Liver (tissue), 3 donors: ENCODE results near the gene FAM107A.

ENCODE experiments used
- EGR1 ChIP-seq, 2 donors: IDR thresholded peaks; 2 replicates each; pipeline ENCODE4 v1.6.1; 2016 to 2018; ENCODE audit warnings: antibody characterized with exemption in 2 of 2, low read depth in 2 of 2
- FOXA1 ChIP-seq: IDR thresholded peaks from 2 replicates; pipeline ENCODE4 v1.6.1; 2016; ENCODE audit warnings: antibody characterized with exemption
- JUND ChIP-seq, 2 donors: IDR thresholded peaks; 2 replicates each; pipeline ENCODE4 v1.6.1; 2016; ENCODE audit warnings: antibody characterized with exemption in 2 of 2
- NR2F2 ChIP-seq: IDR thresholded peaks from 2 replicates; pipeline ENCODE4 v1.6.1; 2016; ENCODE audit warnings: antibody characterized with exemption
- TAF1 ChIP-seq: conservative IDR thresholded peaks from 2 replicates; pipeline ENCODE4 v1.6.1; 2016; ENCODE audit warnings: antibody characterized with exemption, mild to moderate bottlenecking
- TF ChIP-seq, protein P1 (sequence below): fragments of 150-350 bp; IDR thresholded peaks from 2 replicates; pipeline ENCODE4 v1.5.1; 2017; ENCODE audit warnings: improper control_type of control experiment, low read depth, low read length; ENCODE audit not compliant: missing input control
- TF ChIP-seq, protein P2 (sequence below): IDR thresholded peaks from 2 replicates; pipeline ENCODE4 v1.6.1; 2016; ENCODE audit warnings: antibody characterized with exemption
- TF ChIP-seq, protein P3 (sequence below): IDR thresholded peaks from 2 replicates; pipeline ENCODE4 v1.6.1; 2016; ENCODE audit warnings: antibody characterized with exemption
- donor health status: healthy.
- donor health status: healthy.

DNA sequence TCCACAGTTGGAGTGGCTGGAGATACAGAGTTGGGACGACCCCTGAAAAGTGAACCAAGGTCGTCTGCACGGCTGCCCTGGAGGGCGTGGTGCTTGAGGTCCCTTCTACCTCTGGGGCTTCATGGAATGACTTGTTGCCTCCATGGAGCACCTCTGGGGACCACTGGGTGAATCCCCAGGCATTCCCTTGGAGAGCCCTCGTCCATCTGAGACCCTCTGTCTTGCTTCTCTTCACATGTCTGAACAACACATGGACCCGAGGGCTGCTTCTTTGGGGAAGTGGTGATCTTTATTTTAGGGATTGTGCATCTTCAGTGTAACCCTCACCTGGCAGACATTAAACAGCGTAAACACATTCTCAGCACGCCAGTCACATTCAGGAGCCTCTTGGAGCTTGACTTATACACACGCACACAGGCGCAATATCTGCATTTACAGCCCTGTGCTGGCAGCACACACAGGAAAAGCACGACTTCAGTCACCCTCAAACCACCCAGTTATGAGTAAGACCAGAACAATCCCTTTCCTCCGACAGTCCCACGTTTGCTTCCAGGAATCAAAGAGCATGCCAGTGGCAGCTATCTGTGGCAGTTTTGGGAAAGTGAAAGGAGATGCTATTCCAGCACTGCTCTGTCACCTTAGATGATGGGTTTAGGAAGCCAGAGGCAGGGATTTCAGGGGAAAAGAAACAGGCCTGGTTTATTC, 12.6 kb downstream of the FAM107A start:
- TF ChIP-seq JUND (IDR thresholded peaks at IDR 0.05) (no peak), EGR1 (IDR thresholded peaks at IDR 0.05; ENCODE audit: low read depth in 2 of 2) (no peak), FOXA1 (no peak), NR2F2 (no peak), TAF1 (no peak)
- TF ChIP-seq, protein P1, sequence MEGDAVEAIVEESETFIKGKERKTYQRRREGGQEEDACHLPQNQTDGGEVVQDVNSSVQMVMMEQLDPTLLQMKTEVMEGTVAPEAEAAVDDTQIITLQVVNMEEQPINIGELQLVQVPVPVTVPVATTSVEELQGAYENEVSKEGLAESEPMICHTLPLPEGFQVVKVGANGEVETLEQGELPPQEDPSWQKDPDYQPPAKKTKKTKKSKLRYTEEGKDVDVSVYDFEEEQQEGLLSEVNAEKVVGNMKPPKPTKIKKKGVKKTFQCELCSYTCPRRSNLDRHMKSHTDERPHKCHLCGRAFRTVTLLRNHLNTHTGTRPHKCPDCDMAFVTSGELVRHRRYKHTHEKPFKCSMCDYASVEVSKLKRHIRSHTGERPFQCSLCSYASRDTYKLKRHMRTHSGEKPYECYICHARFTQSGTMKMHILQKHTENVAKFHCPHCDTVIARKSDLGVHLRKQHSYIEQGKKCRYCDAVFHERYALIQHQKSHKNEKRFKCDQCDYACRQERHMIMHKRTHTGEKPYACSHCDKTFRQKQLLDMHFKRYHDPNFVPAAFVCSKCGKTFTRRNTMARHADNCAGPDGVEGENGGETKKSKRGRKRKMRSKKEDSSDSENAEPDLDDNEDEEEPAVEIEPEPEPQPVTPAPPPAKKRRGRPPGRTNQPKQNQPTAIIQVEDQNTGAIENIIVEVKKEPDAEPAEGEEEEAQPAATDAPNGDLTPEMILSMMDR: no peak
- TF ChIP-seq, protein P2, sequence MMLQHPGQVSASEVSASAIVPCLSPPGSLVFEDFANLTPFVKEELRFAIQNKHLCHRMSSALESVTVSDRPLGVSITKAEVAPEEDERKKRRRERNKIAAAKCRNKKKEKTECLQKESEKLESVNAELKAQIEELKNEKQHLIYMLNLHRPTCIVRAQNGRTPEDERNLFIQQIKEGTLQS: no peak
- TF ChIP-seq, protein P3, sequence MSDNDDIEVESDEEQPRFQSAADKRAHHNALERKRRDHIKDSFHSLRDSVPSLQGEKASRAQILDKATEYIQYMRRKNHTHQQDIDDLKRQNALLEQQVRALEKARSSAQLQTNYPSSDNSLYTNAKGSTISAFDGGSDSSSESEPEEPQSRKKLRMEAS: no peak
